SHP77 (cell line): Measurements from ENCODE around the gene PCSK6.

ENCODE experiments used
- DNase-seq, 2 experiments: peaks; one replicate each; lab custom pipeline; 2025; lab: John Stamatoyannopoulos, UW

The PCSK6 gene

GRCh38 chr15:101489599-101490407 is at the start of gene PCSK6:
PCSK6 (minus strand) TSS chr15:101489707; CDS start chr15:101489670, 37 bp downstream.
- no peak for DNase-seq

GRCh38 chr15:101538996-101539395 is 49.5 kb upstream of the PCSK6 start:
- DNase-seq = no peak

- no peak for DNase-seq
These were observed 48.7 kb upstream of the PCSK6 start for GRCh38 chr15:101538177-101538576.

GRCh38 chr15:101537483-101538080 is 48.1 kb upstream of the PCSK6 start:
- no peak for DNase-seq

- no peak for DNase-seq
These were observed 47.4 kb upstream of the PCSK6 start for GRCh38 chr15:101536875-101537405.

GRCh38 chr15:101536166-101536874 is 46.8 kb upstream of the PCSK6 start:
- no peak for DNase-seq

- no peak for DNase-seq
These were observed 45.8 kb upstream of the PCSK6 start for GRCh38 chr15:101535170-101535902.

GRCh38 chr15:101534376-101534970 is 45.0 kb upstream of the PCSK6 start:
- DNase-seq = no peak

- no peak for DNase-seq
These were observed 44.0 kb upstream of the PCSK6 start for GRCh38 chr15:101533371-101534140.

GRCh38 chr15:101532865-101533264 is 43.4 kb upstream of the PCSK6 start:
- DNase-seq = no peak

GRCh38 chr15:101531170-101531569 is 41.7 kb upstream of the PCSK6 start:
- no peak for DNase-seq

- DNase-seq = no peak
These were observed 40.9 kb upstream of the PCSK6 start for GRCh38 chr15:101530224-101530958.

- DNase-seq = no peak
These were observed 39.4 kb upstream of the PCSK6 start for GRCh38 chr15:101528917-101529299.

- DNase-seq = no peak
These were observed 38.8 kb upstream of the PCSK6 start for GRCh38 chr15:101528108-101528916.

GRCh38 chr15:101526890-101527289 is 37.4 kb upstream of the PCSK6 start:
- no peak for DNase-seq

GRCh38 chr15:101526442-101526841 is 36.9 kb upstream of the PCSK6 start:
- no peak for DNase-seq

GRCh38 chr15:101526021-101526420 is 36.5 kb upstream of the PCSK6 start:
- no peak for DNase-seq

GRCh38 chr15:101525087-101525669 is 35.7 kb upstream of the PCSK6 start:
- DNase-seq = no peak

GRCh38 chr15:101523560-101523940 is 34.0 kb upstream of the PCSK6 start:
- DNase-seq = no peak
